Measurements from ENCODE around the gene MR1.

- no peak for TF ChIP-seq CTCF (conservative IDR thresholded peaks at IDR 0.05; ENCODE audit: low read length)
- TF ChIP-seq EZH2phosphoT487 (IDR thresholded peaks at IDR 0.05; ENCODE audit: borderline replicate concordance), result no peak
These were observed 63.5 kb downstream of the MR1 start for GRCh38 chr1:181097242-181097641.
